OCI-LY1 (cell line): Measurements from ENCODE around the gene CEP19.

Experiments
- H2AFZ ChIP-seq: fragments of 200-600 bp; sonication (generic), shearing (Covaris generic); 2 replicates; pipeline ENCODE4 v1.6.0; 2014; ENCODE audit warnings: antibody characterized with exemption, mild to moderate bottlenecking, low read length
- H3F3A ChIP-seq: fragments of 200-600 bp; sonication (generic), shearing (Covaris generic); 2 replicates; pipeline ENCODE4 v1.6.0; 2014; ENCODE audit warnings: mild to moderate bottlenecking, antibody characterized with exemption, low read length, moderate library complexity; ENCODE audit not compliant: insufficient read depth
- H3K27ac ChIP-seq: fragments of 200-600 bp; sonication (generic); 2 replicates; pipeline ENCODE4 v1.5.1; 2014; ENCODE audit warnings: low read length, mixed run types, mild to moderate bottlenecking, low read depth; ENCODE audit not compliant: poor library complexity, severe bottlenecking
- H3K27me3 ChIP-seq: fragments of 200-600 bp; sonication (generic); 2 replicates; pipeline ENCODE4 v1.6.0; 2014; ENCODE audit warnings: antibody characterized with exemption, mild to moderate bottlenecking, low read length, moderate library complexity; ENCODE audit not compliant: insufficient read depth
- H3K36me3 ChIP-seq: fragments of 200-600 bp; sonication (generic); 2 replicates; pipeline ENCODE4 v1.6.1; 2014; ENCODE audit warnings: mild to moderate bottlenecking, antibody characterized with exemption, low read length, moderate library complexity, mixed read lengths; ENCODE audit not compliant: insufficient read depth
- H3K4me1 ChIP-seq: fragments of 200-600 bp; sonication (generic); 2 replicates; pipeline ENCODE4 v1.5.1; 2014; ENCODE audit warnings: mild to moderate bottlenecking, low read length, moderate library complexity; ENCODE audit not compliant: insufficient read depth, severe bottlenecking
- H3K4me2 ChIP-seq: fragments of 200-600 bp; sonication (generic), shearing (Covaris generic); 2 replicates; pipeline ENCODE4 v1.6.1; 2014; ENCODE audit warnings: low read length
- H3K4me3 ChIP-seq: fragments of 200-600 bp; sonication (generic); 2 replicates; pipeline ENCODE4 v1.5.1; 2014; ENCODE audit warnings: low read length, low read depth, mild to moderate bottlenecking, mixed read lengths; ENCODE audit not compliant: poor library complexity, severe bottlenecking
- H3K79me2 ChIP-seq: fragments of 200-600 bp; shearing (Covaris generic); 2 replicates; pipeline ENCODE4 v1.6.1; 2016; ENCODE audit warnings: mixed run types, low read length, mixed read lengths; ENCODE audit not compliant: insufficient read depth
- H3K9ac ChIP-seq: fragments of 200-600 bp; sonication (generic), shearing (Covaris generic); 2 replicates; pipeline ENCODE4 v1.6.1; 2014; ENCODE audit warnings: mild to moderate bottlenecking, low read length, mixed read lengths
- H3K9me2 ChIP-seq: fragments of 200-600 bp; sonication (generic), shearing (Covaris generic); 2 replicates; pipeline ENCODE4 v1.6.1; 2014; ENCODE audit warnings: low read depth, mild to moderate bottlenecking, low read length, mixed read lengths
- H3K9me3 ChIP-seq: fragments of 200-600 bp; shearing (Covaris generic); 2 replicates; pipeline ENCODE4 v1.6.1; 2014; ENCODE audit warnings: low read length, mixed read lengths
- H4K20me1 ChIP-seq: fragments of 200-600 bp; sonication (generic), shearing (Covaris generic); 2 replicates; pipeline ENCODE4 v1.6.0; 2016; ENCODE audit warnings: mild to moderate bottlenecking, low read length; ENCODE audit not compliant: insufficient read depth
- EZH2 ChIP-seq: fragments of 200-600 bp; sonication (generic), shearing (Covaris generic); IDR thresholded peaks from 2 replicates; pipeline ENCODE4 v1.8.0; 2017; ENCODE audit warnings: borderline replicate concordance, mixed run types, mild to moderate bottlenecking, antibody characterized with exemption, low read length, moderate library complexity, mixed read lengths
- TF ChIP-seq, protein P1 (sequence below): fragments of 200-600 bp; sonication (generic), shearing (Covaris generic); IDR thresholded peaks from 2 replicates; pipeline ENCODE4 v1.5.1; 2017; ENCODE audit warnings: mild to moderate bottlenecking, antibody characterized with exemption, low read length, moderate library complexity, mixed read lengths

CEP19 gene

DNA sequence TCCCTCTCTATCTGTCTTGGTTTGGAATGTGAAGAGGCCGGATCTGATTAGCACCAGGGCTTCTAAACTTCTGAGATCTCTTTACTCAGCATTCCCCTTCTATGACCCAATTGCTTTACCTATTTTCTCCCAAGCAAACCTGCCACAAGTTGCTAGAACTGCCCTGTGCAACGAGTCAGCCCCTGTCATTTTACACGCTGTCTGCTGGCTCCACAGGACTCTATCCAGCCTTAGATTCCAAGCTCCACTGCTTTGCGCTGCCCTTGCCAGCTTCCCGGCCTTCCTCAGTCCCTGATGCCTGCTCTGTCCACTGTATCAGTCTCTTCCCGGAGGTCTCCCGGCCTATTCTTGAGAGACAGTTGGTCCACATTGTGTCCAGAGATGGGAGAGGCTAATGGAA is 12.3 kb downstream of the CEP19 start:
- no peaks in the 10 kb centered on the region for H3K9me2 ChIP-seq
- no peaks in the 10 kb centered on the region for H3K36me3 ChIP-seq
- no peaks in the 10 kb centered on the region for H4K20me1 ChIP-seq
- H3K4me1 ChIP-seq, result no peaks in the 10 kb centered on the region
- no peak overlapping the region for H3K9ac ChIP-seq
- no peak overlapping the region for H3K4me3 ChIP-seq
- H3K4me2 ChIP-seq, result no peak overlapping the region
- no peak for TF ChIP-seq EZH2
- TF ChIP-seq, protein P1, sequence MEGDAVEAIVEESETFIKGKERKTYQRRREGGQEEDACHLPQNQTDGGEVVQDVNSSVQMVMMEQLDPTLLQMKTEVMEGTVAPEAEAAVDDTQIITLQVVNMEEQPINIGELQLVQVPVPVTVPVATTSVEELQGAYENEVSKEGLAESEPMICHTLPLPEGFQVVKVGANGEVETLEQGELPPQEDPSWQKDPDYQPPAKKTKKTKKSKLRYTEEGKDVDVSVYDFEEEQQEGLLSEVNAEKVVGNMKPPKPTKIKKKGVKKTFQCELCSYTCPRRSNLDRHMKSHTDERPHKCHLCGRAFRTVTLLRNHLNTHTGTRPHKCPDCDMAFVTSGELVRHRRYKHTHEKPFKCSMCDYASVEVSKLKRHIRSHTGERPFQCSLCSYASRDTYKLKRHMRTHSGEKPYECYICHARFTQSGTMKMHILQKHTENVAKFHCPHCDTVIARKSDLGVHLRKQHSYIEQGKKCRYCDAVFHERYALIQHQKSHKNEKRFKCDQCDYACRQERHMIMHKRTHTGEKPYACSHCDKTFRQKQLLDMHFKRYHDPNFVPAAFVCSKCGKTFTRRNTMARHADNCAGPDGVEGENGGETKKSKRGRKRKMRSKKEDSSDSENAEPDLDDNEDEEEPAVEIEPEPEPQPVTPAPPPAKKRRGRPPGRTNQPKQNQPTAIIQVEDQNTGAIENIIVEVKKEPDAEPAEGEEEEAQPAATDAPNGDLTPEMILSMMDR, result no peak
- no peaks in the 10 kb centered on the region for H3K27me3 ChIP-seq
- H3F3A ChIP-seq, result no peaks in the 10 kb centered on the region
- no peak overlapping the region for H2AFZ ChIP-seq
- no peaks in the 10 kb centered on the region for H3K79me2 ChIP-seq
- H3K27ac ChIP-seq, result no peak overlapping the region
- H3K9me3 ChIP-seq, result no peaks in the 10 kb centered on the region

DNA sequence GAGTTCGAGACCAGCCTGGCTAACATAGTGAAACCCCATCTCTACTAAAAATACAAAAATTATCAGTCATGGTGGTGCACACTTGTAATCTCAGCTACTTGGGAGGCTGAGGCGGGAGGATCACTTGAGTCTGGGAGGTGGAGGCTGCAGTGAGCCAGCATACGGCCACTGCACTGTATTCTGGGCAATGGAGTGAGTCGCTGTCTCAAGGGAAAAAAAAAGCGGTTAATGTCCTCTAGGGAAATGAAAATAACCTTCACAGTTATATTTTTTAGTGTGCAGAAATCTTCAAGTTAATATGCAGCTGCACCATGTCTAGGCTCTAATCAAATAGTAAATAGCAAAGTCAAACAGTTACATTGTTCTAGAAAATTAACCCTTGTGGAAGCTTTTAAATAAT is 14.8 kb downstream of the CEP19 start:
- Histone ChIP-seq H3F3A (no peaks in the 10 kb centered on the region), H2AFZ (no peak overlapping the region), H3K4me3 (no peak overlapping the region), H3K9me2 (no peaks in the 10 kb centered on the region), H3K79me2 (no peaks in the 10 kb centered on the region), H3K9ac (no peak overlapping the region), H3K4me2 (no peak overlapping the region), H3K36me3 (no peaks in the 10 kb centered on the region), H3K27ac (no peak overlapping the region), H3K9me3 (no peaks in the 10 kb centered on the region), H4K20me1 (no peaks in the 10 kb centered on the region), H3K27me3 (no peaks in the 10 kb centered on the region), H3K4me1 (no peaks in the 10 kb centered on the region)
- no peak for TF ChIP-seq EZH2
- TF ChIP-seq, protein P1, result no peak

- no peak for TF ChIP-seq EZH2
- TF ChIP-seq, protein P1, result no peak
- no peak overlapping the region for H3K9ac ChIP-seq
Observed at GRCh38 chr3:196695849-196696226, 16.2 kb downstream of the CEP19 start.

More at GRCh38 chr3:196695849-196696226, 16.2 kb downstream of the CEP19 start:
- no peaks in the 10 kb centered on the region for H3K9me2 ChIP-seq
- H4K20me1 ChIP-seq, result no peaks in the 10 kb centered on the region
- no peaks in the 10 kb centered on the region for H3K36me3 ChIP-seq
- no peaks in the 10 kb centered on the region for H3F3A ChIP-seq
- H3K79me2 ChIP-seq, result no peaks in the 10 kb centered on the region
- no peaks in the 10 kb centered on the region for H3K4me1 ChIP-seq
- H3K9me3 ChIP-seq, result no peaks in the 10 kb centered on the region
- H3K4me3 ChIP-seq, result no peak overlapping the region
- no peak overlapping the region for H3K27ac ChIP-seq
- H3K4me2 ChIP-seq, result no peak overlapping the region
- no peak overlapping the region for H2AFZ ChIP-seq
- no peaks in the 10 kb centered on the region for H3K27me3 ChIP-seq
